ENCODE data around the gene MARF1. TPM values are rescaled to one million over a fixed set of nuclear protein-coding genes. Genes with fewer than 3 reads are reported as not detected.
"Not testable (repeated sequence)": the region's sequence is repeated elsewhere in the genome, so short reads cannot be mapped to it uniquely, and the experiment has no call there.

The MARF1 gene
- total RNA-seq, 1 donor from 2014 or later, result 50.8 TPM

DNA sequence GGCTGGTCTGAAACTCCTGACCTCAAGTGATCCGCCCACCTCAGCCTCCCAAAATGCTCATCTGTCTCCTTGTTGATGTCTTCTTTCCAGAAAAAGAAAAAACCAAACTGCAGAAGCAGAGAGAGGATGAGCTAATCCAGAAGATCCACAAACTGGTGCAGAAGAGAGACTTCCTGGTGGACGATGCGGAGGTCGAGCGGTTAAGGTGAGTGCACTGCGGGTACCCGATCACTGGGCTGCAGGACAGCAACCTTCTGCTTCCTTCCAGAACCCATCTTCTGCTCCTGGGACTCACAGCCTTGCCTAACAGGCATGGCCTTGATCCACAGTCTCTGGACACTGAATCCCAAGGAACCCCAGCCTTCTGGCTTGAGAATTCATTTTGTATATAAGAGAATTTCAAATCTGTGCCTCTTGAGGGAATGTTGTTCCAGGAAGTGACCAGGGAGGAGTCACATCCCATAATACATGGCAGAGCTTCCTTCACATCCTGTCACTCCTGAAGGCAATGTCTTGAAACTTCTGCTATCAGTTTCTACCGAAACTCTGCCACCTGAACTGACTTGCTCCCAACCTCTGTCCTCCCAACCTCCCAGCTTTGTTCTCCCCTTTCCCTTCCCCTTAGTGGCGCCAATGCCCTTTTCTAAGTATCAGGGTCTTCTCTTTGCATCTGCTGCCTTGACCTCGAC is 61.7 kb downstream of the MARF1 start:
- DNase-seq (ENCODE audit: low spot score), result no peak
- TF ChIP-seq, protein P1, sequence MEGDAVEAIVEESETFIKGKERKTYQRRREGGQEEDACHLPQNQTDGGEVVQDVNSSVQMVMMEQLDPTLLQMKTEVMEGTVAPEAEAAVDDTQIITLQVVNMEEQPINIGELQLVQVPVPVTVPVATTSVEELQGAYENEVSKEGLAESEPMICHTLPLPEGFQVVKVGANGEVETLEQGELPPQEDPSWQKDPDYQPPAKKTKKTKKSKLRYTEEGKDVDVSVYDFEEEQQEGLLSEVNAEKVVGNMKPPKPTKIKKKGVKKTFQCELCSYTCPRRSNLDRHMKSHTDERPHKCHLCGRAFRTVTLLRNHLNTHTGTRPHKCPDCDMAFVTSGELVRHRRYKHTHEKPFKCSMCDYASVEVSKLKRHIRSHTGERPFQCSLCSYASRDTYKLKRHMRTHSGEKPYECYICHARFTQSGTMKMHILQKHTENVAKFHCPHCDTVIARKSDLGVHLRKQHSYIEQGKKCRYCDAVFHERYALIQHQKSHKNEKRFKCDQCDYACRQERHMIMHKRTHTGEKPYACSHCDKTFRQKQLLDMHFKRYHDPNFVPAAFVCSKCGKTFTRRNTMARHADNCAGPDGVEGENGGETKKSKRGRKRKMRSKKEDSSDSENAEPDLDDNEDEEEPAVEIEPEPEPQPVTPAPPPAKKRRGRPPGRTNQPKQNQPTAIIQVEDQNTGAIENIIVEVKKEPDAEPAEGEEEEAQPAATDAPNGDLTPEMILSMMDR (IDR thresholded peaks at IDR 0.05), result no peak
- Mint-ChIP-seq H3K27ac (ENCODE audit: unreplicated experiment) (no peak overlapping the region), H3K4me1 (ENCODE audit: low read depth) (no peaks in the 10 kb centered on the region), H3K27me3 (ENCODE audit: low read depth) (no peaks in the 10 kb centered on the region), H3K4me3 (ENCODE audit: unreplicated experiment) (no peak overlapping the region), H3K36me3 (ENCODE audit: low read depth) (peaks cover 36% of the 10 kb centered on the region), H3K9me3 (ENCODE audit: low read depth) (peaks cover 8% of the 10 kb centered on the region)

DNA sequence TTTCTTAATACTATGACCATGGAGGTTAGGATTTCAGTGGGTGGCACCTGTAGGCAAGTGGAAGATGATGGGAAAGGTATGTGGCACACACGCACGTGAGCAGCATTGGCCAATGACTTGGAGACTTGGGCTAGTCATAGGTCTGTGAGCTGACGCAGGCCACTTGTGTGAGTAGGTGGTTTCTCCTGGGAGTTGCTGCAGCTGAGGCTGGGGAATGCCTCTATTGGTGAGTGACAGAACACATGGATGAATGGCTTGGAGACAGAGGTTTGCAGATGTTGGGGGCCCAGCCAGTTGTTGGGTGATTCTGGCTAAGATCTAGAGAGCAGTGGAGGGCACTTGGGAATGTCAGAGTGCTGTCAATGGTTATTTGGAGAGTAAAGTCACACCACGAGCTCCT is 64.1 kb downstream of the MARF1 start:
- Mint-ChIP-seq H3K4me3 (ENCODE audit: unreplicated experiment) (no peak overlapping the region), H3K4me1 (ENCODE audit: low read depth) (no peaks in the 10 kb centered on the region), H3K27ac (ENCODE audit: unreplicated experiment) (no peak overlapping the region), H3K36me3 (ENCODE audit: low read depth) (peaks cover 17% of the 10 kb centered on the region), H3K9me3 (ENCODE audit: low read depth) (no peaks in the 10 kb centered on the region), H3K27me3 (ENCODE audit: low read depth) (no peaks in the 10 kb centered on the region)
- TF ChIP-seq, protein P1 (IDR thresholded peaks at IDR 0.05), result no peak
- DNase-seq (ENCODE audit: low spot score), result no peak

DNA sequence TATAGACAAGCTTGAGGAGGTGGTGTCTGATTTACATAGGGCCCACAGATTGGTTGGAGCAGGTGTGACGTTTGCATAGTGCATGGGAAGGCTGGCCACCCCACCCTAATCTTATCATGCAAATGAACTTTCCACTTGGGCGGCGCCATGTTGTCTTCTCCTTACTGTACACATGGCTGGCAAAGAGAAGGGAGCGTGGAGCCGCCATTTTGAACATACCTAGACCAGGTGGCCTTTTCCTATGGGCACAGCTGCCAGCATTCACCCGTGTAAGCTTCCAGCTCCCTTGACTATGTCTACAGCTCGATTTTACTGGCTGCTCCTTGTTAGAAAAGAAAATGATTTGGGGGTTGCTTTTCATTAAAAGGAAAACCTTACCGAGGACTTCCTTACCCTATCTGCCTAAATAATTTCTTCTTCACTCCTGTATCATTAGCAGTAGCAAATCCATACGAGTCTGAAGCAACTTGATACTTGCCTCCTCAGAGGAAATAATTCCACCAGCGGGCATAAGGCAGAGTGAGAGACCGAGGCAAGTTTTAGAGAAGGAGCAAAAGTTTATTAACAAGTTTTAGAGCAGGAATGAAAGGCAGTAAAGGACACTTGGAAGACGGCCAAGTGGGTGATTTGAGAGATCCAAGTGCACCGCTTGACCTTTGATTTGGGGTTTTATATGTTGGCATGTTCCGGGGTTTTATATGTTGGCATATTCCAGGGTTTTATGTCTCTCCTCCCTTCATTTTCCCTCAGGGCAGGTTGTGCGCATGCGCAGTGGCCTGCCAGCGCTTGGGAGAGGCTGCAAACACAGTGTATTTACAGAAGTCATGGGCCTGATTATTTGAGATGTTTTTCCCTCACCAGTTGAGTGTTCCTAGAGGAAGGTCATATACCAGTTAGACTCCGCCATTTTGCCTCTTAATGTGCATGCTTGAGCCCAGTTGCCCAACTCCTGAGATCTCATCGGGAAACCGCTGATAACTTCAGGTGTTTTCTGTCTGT is 65.7 kb downstream of the MARF1 start:
- TF ChIP-seq, protein P1 (IDR thresholded peaks at IDR 0.05), result no peak
- no peak overlapping the region for H3K27ac Mint-ChIP-seq (ENCODE audit: unreplicated experiment)
- H3K9me3 Mint-ChIP-seq (ENCODE audit: low read depth), result no peaks in the 10 kb centered on the region
- H3K4me1 Mint-ChIP-seq (ENCODE audit: low read depth), result no peaks in the 10 kb centered on the region
- H3K27me3 Mint-ChIP-seq (ENCODE audit: low read depth), result no peaks in the 10 kb centered on the region
- DNase-seq (ENCODE audit: low spot score), result no peak
- H3K36me3 Mint-ChIP-seq (ENCODE audit: low read depth), result peaks cover 16% of the 10 kb centered on the region
- H3K4me3 Mint-ChIP-seq (ENCODE audit: unreplicated experiment), result no peak overlapping the region

DNA sequence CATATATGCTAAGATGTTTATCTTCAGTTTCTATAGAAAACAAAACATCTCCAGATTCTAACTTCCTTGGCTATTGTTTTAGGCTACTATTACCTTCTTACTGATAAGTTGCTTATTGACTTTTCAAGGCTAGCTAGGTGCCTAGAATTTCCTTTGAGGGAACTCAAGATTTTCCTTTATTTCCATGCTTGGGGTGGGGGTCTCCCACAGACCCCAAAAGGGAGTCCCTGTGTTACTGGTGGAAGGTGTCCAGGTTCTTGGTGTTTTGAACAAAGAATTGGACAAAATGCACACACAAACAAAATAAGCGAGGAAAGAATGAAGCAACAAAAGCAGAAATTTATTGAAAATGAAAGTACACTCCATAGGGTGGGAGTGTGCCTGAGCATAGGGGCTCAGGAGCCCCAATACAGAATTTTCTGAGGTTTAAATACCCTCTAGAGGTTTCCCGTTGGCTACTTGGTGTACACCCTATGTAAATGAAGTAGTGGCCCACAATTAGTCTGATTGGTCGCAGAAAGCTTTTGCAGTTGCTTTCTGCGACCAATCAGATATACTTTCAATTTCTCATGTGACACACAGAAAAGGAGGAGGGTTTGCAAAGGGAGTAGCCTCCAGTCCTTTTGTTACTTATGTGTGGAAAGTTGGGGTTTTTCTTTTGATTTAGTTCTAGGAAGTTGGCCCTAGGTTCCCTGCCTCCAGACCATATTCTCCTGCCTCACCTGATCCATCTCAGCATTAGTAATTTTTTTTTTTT is 67.5 kb downstream of the MARF1 start:
- no peaks in the 10 kb centered on the region for H3K27me3 Mint-ChIP-seq (ENCODE audit: low read depth)
- H3K9me3 Mint-ChIP-seq (ENCODE audit: low read depth), result no peaks in the 10 kb centered on the region
- no peak for DNase-seq (ENCODE audit: low spot score)
- no peak overlapping the region for H3K27ac Mint-ChIP-seq (ENCODE audit: unreplicated experiment)
- H3K36me3 Mint-ChIP-seq (ENCODE audit: low read depth), result peaks cover 12% of the 10 kb centered on the region
- TF ChIP-seq, protein P1 (IDR thresholded peaks at IDR 0.05), result no peak
- H3K4me1 Mint-ChIP-seq (ENCODE audit: low read depth), result no peaks in the 10 kb centered on the region
- H3K4me3 Mint-ChIP-seq (ENCODE audit: unreplicated experiment), result no peak overlapping the region

DNA sequence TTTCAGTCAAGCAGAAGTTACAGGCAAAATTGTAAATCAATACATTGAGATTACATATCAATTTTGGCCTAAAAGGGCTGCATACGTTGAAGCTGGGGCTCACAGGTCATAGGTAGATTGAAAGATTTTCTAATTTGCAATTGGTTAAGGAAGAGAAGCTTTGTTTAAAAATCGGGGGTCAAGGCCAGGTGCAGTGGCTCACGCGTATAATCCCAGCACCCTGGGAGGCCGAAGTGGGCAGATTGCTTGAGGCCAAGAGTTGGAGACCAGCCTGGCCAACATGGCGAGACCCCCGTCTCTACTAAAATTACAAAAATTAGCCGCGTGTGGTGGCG is 68.4 kb downstream of the MARF1 start:
- TF ChIP-seq, protein P1 (IDR thresholded peaks at IDR 0.05), result no peak
- no peak overlapping the region for H3K4me3 Mint-ChIP-seq (ENCODE audit: unreplicated experiment)
- no peak for DNase-seq (ENCODE audit: low spot score)
- H3K4me1 Mint-ChIP-seq (ENCODE audit: low read depth), result no peaks in the 10 kb centered on the region
- peaks cover 13% of the 10 kb centered on the region for H3K36me3 Mint-ChIP-seq (ENCODE audit: low read depth)
- H3K27ac Mint-ChIP-seq (ENCODE audit: unreplicated experiment), result no peak overlapping the region
- no peaks in the 10 kb centered on the region for H3K27me3 Mint-ChIP-seq (ENCODE audit: low read depth)
- H3K9me3 Mint-ChIP-seq (ENCODE audit: low read depth), result no peaks in the 10 kb centered on the region

DNA sequence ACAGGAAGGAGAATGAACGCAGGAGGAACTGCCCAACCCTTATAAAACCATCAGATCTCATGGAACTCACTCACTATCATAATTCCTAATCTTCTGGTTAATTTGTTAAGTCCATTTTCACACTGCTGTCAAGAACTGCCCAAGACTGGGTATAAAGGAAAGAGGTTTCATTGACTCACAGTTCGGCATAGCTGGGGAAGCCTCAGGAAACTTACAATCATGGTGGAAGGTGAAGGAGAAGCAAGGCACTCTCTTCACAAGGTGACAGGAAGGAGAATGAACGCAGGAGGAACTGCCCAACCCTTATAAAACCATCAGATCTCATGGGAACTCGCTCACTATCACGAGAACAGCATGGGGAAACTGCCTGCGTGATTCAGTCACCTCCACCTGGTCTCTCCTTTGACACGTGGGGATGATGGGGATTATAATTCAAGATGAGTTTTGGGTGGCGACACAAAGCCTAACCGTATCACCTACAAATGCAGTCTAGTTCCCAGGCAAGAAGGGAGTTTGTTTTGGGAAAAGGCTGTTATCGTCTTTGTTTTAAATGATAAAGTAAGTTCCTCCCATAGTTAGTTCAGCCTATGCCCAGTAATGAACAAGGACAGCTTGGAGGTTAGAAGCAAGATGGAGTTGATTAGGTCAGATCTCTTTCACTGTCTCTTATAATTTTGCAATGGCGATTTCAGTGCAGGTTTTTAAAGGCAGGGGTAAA is 68.9 kb downstream of the MARF1 start:
- not testable (repeated sequence) for H3K9me3 Mint-ChIP-seq (ENCODE audit: low read depth); H3K4me3 Mint-ChIP-seq (ENCODE audit: unreplicated experiment); H3K27ac Mint-ChIP-seq (ENCODE audit: unreplicated experiment); H3K4me1 Mint-ChIP-seq (ENCODE audit: low read depth); H3K27me3 Mint-ChIP-seq (ENCODE audit: low read depth); DNase-seq (ENCODE audit: low spot score)
- H3K36me3 Mint-ChIP-seq (ENCODE audit: low read depth), result peaks cover 18% of the 10 kb centered on the region
